Heart left ventricle (tissue), 16 donors: Measurements from ENCODE around the gene WAC. TPM values are rescaled to one million over a fixed set of nuclear protein-coding genes. Genes with fewer than 3 reads are reported as not detected.
"Not testable (repeated sequence)": the region's sequence is repeated elsewhere in the genome, so short reads cannot be mapped to it uniquely, and the experiment has no call there.

Experiments used
- ATAC-seq, 4 donors: fragments of 200-7000 bp; cut with Tn5 transposase; one replicate each; pipeline ENCODE4 v1.9.1; 2020 to 2022; ENCODE audit warnings: moderate library complexity in 4 of 4, mild to moderate bottlenecking in 3 of 4, moderate number of reproducible peaks in 1 of 4
- DNase-seq, 5 donors: peaks; one replicate each; pipeline ENCODE4 v3.0.0-alpha.2; 2020
- H3K27ac ChIP-seq, 12 donors: fragments of 200-600 bp; sonication (generic) in 4 of 12; one replicate each; pipeline versions ENCODE4 v1.5.0 to v1.8.0; 2016 to 2022; ENCODE audit warnings: mild to moderate bottlenecking in 2 of 12
- H3K27me3 ChIP-seq, 9 donors: fragments of 200-600 bp; sonication (generic) in 2 of 9; one replicate each; pipeline versions ENCODE4 v1.5.1 to v1.8.0; 2016 to 2022; ENCODE audit warnings: mild to moderate bottlenecking in 3 of 9
- H3K36me3 ChIP-seq, 9 donors: fragments of 200-600 bp; sonication (generic) in 2 of 9; one replicate each; pipeline versions ENCODE4 v1.5.0 to v1.8.0; 2018 to 2022; ENCODE audit warnings: mild to moderate bottlenecking in 2 of 9
- H3K4me1 ChIP-seq, 12 donors: fragments of 200-600 bp; sonication (generic) in 4 of 12; one replicate each; pipeline versions ENCODE4 v1.5.0 to v1.8.0; 2016 to 2022; ENCODE audit warnings: mild to moderate bottlenecking in 3 of 12
- H3K4me3 ChIP-seq, 12 donors: fragments of 200-600 bp; sonication (generic) in 4 of 12; one replicate each; pipeline versions ENCODE4 v1.5.0 to v1.8.0; 2017 to 2022; ENCODE audit warnings: mild to moderate bottlenecking in 9 of 12, moderate library complexity in 4 of 12
- H3K9me3 ChIP-seq, 12 donors: fragments of 200-600 bp; sonication (generic) in 4 of 12; one replicate each; pipeline versions ENCODE4 v1.5.0 to v1.8.0; 2016 to 2022; ENCODE audit warnings: mild to moderate bottlenecking in 1 of 12
- CTCF ChIP-seq, 12 donors: fragments of 200-600 bp; sonication (generic) in 4 of 12; IDR thresholded peaks; one replicate each; pipeline versions ENCODE4 v1.5.0 to v1.8.0; 2018 to 2022; ENCODE audit warnings: antibody characterized with exemption in 12 of 12, mild to moderate bottlenecking in 5 of 12
- POLR2A ChIP-seq, 2 donors: fragments of 450-650 bp; IDR thresholded peaks; one replicate each; pipeline ENCODE4 v1.6.1; 2017; ENCODE audit warnings: antibody characterized with exemption in 2 of 2, mild to moderate bottlenecking in 2 of 2, moderate library complexity in 2 of 2
- WGBS, 4 donors: extraction: QIAGEN DNeasy Blood & Tissue Kit in 2 of 4; methylation state at CpG; one replicate each; pipeline versions ENCODE4 v1.1.5 to v1.1.7; 2013 to 2018; 5-methylcytosine and 5-hydroxymethylcytosine counted together
- intact Hi-C, 10 donors: fragments of 100-400 bp; cut with DNase I; formaldehyde crosslinking; loops; one replicate each; pipeline versions ENCODE4 v1.11.1 to v1.14.2; 2022
- polyA plus RNA-seq, 2 donors: library from polyadenylated mRNA; stranded (reverse); fragments of 200-250 nt; gene quantifications; one replicate each; pipeline ENCODE4 v1.2.3, GENCODE V29; 2013
- total RNA-seq, 9 donors: library from RNA; depleted of rRNA in 2 of 9; stranded (reverse); fragments of >200 nt in 2 of 9; fragmentation: NEBNext Ultra II Directional in 3 of 9; extraction: Animal tissue kit (Norgen Biotek cat#: 25700) in 3 of 9; gene quantifications; one replicate each; pipeline versions ENCODE4 v1.1.0 to v1.2.4, GENCODE V29; 2016 to 2023
- donor health status: ischemic (EF 13 %, LVEDD 7.1; RV severe dilation, severe dysfunction).
- donor health status: healthy with polysubstance abuse.
- donor health status: DM: no; HTN: yes; CAD: no.
- donor health status: DM: no; HTN: no; CAD: no.
- donor health status: ischemic (EF 25% LVEDD 6.9; RV normal size, moderate dysfunction).
- donor health status: ischemic (EF 25% LVEDD 5.7; RV mildly dilated, moderate dysfunction).
- donor health status: healthy.
- donor health status: DM: yes; HTN: yes; CAD: no.
- donor health status: ischemic (EF 35%, LVEDD 5.7; RV mildly dilated, moderate dysfunction).
- donor health status: nonischemic (EF 11% LVEDD 7.7; RV severe dilation, severe dysfunction).
- donor health status: DM: yes; HTN: yes; CAD: no.
- donor health status: PGD.
- donor health status: ischemic (EF 29% LVEDD 5.4; RV normal size, mild dysfunction).
- donor health status: nonischemic (EF 23%, LVEDD 6.1; RV moderate dilation, normal function).

The WAC gene
- total and polyA plus RNA-seq, 11 donors = 16.8 to 124 (median 103) TPM

GRCh38 chr10:28652703-28653102 lies 119.8 kb downstream of the WAC start:
- H3K36me3 ChIP-seq = no peaks in the 10 kb centered on the region
- no peak overlapping the region for H3K27ac ChIP-seq
- WGBS, 4 donors = 90 to 96% (median 93%) methylated on average over 5 of the region's 5 CpGs
- peaks cover 0 to 7% (median 0%) of the 10 kb centered on the region in 12 donors for H3K9me3 ChIP-seq
- intact Hi-C loops = no loop called here
- no peaks in the 10 kb centered on the region for H3K4me1 ChIP-seq
- H3K4me3 ChIP-seq = no peak overlapping the region
- ATAC-seq (no peak), DNase-seq (no peak)
- no peaks in the 10 kb centered on the region for H3K27me3 ChIP-seq
- TF ChIP-seq POLR2A (IDR thresholded peaks at IDR 0.05) (no peak), CTCF (IDR thresholded peaks at IDR 0.05) (no peak)

GRCh38 chr10:28658824-28659223 lies 125.9 kb downstream of the WAC start:
- DNase-seq, intact Hi-C loops: not testable (repeated sequence)

GRCh38 chr10:28661035-28661434 lies 128.1 kb downstream of the WAC start:
- H3K9me3 ChIP-seq = no peaks in the 10 kb centered on the region
- H3K4me3 ChIP-seq = no peak overlapping the region
- 50 to 79% (median 56%) methylated on average over 3 of the region's 3 CpGs for WGBS, 4 donors
- H3K27ac ChIP-seq = no peak overlapping the region
- H3K36me3 ChIP-seq = no peaks in the 10 kb centered on the region
- peaks cover 0 to 9% (median 0%) of the 10 kb centered on the region in 12 donors for H3K4me1 ChIP-seq
- intact Hi-C loops = loop anchor here in 7 of 10 donors (5.0 to 10.0 kb wide), 5 partner anchors 331 to 641 kb away; no protein-coding TSS in a partner anchor
- DNase-seq (no peak), ATAC-seq (no peak)
- TF ChIP-seq CTCF (IDR thresholded peaks at IDR 0.05) (no peak), POLR2A (IDR thresholded peaks at IDR 0.05) (no peak)
- H3K27me3 ChIP-seq = peaks cover 0 to under 1% (median 0%) of the 10 kb centered on the region in 9 donors

More at GRCh38 chr10:28658824-28659223, 125.9 kb downstream of the WAC start:
- H3K27ac ChIP-seq, H3K27me3 ChIP-seq, H3K4me3 ChIP-seq, H3K4me1 ChIP-seq, H3K9me3 ChIP-seq, H3K36me3 ChIP-seq, ATAC-seq: not testable (repeated sequence)
- WGBS, 4 donors = 70 to 88% (median 82%) methylated on average over 7 of the region's 7 CpGs

- TF ChIP-seq CTCF (IDR thresholded peaks at IDR 0.05) = peak; percentile 86 to 98 (median 96)
- no peak for TF ChIP-seq POLR2A (IDR thresholded peaks at IDR 0.05)
- H3K27ac ChIP-seq = no peak overlapping the region
- intact Hi-C loops = loop anchor here in 9 of 10 donors (1.0 to 10.0 kb wide), 10 partner anchors 328 to 641 kb away; no protein-coding TSS in a partner anchor
- H3K4me3 ChIP-seq = no peak overlapping the region
- peak; percentile 70 to 81 (median 74) for DNase-seq
- WGBS, 4 donors = 6 to 8% (median 7%) methylated on average over 9 of the region's 9 CpGs
- H3K36me3 ChIP-seq = no peaks in the 10 kb centered on the region
- peaks cover 0 to 16% (median 4%) of the 10 kb centered on the region in 12 donors for H3K4me1 ChIP-seq
- peaks cover 0 to 21% (median 0%) of the 10 kb centered on the region in 9 donors for H3K27me3 ChIP-seq
- ATAC-seq = peak; percentile 66 to 93 (median 88)
- H3K9me3 ChIP-seq = no peaks in the 10 kb centered on the region
Measured at GRCh38 chr10:28663576-28664368, 130.9 kb downstream of the WAC start.
